GM06990 (cell line): ENCODE results near the gene PPP6R2.

ENCODE experiments used
- DNase-seq: peaks from one replicate; pipeline ENCODE4 v3.0.0-alpha.2; 2011; ENCODE audit not compliant: insufficient read length; ENCODE audit errors: extremely low read depth
- H3K27me3 ChIP-seq: replicated peaks from 2 replicates; pipeline ENCODE4 v1.6.0; 2011; ENCODE audit warnings: low read length; ENCODE audit not compliant: control insufficient read depth, insufficient read depth
- H3K36me3 ChIP-seq: 2 replicates; pipeline ENCODE4 v1.5.1; 2011; ENCODE audit warnings: low read length; ENCODE audit not compliant: control insufficient read depth, insufficient read depth
- H3K4me3 ChIP-seq: replicated peaks from 2 replicates; pipeline ENCODE4 v1.5.1; 2011; ENCODE audit warnings: low read depth, mild to moderate bottlenecking, control low read depth, low read length
- TF ChIP-seq, protein P1 (sequence below): IDR thresholded peaks from 2 replicates; pipeline ENCODE4 v1.5.1; 2011; ENCODE audit warnings: low read length, control low read depth, mild to moderate bottlenecking, inconsistent platforms; ENCODE audit not compliant: insufficient read depth, poor library complexity, severe bottlenecking

The PPP6R2 gene

DNA sequence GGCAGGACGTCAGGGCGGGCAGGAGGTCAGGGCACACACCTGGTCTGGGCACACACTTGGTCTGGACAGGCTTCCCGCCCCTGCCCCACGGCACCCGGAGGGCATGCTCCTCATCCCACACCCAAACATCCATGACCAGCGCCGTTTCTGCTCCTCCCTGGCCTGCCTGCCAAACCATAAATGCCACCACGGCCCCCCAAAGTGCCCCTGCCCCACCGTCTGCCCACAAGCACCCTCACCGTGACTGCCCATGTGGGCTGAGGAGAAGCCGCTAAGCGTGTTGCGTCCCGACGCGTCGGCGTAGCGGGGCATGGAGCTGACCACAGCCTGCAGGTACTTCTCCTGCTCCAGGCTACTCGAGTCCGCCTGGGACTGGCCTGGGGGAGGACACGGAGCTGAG is 115.9 kb downstream of the PPP6R2 start:
- DNase-seq = no peak
- TF ChIP-seq, protein P1, sequence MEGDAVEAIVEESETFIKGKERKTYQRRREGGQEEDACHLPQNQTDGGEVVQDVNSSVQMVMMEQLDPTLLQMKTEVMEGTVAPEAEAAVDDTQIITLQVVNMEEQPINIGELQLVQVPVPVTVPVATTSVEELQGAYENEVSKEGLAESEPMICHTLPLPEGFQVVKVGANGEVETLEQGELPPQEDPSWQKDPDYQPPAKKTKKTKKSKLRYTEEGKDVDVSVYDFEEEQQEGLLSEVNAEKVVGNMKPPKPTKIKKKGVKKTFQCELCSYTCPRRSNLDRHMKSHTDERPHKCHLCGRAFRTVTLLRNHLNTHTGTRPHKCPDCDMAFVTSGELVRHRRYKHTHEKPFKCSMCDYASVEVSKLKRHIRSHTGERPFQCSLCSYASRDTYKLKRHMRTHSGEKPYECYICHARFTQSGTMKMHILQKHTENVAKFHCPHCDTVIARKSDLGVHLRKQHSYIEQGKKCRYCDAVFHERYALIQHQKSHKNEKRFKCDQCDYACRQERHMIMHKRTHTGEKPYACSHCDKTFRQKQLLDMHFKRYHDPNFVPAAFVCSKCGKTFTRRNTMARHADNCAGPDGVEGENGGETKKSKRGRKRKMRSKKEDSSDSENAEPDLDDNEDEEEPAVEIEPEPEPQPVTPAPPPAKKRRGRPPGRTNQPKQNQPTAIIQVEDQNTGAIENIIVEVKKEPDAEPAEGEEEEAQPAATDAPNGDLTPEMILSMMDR = no peak
- H3K27me3 ChIP-seq = no peaks in the 10 kb centered on the region
- peaks cover 64% of the 10 kb centered on the region for H3K36me3 ChIP-seq
- no peak overlapping the region for H3K4me3 ChIP-seq

DNA sequence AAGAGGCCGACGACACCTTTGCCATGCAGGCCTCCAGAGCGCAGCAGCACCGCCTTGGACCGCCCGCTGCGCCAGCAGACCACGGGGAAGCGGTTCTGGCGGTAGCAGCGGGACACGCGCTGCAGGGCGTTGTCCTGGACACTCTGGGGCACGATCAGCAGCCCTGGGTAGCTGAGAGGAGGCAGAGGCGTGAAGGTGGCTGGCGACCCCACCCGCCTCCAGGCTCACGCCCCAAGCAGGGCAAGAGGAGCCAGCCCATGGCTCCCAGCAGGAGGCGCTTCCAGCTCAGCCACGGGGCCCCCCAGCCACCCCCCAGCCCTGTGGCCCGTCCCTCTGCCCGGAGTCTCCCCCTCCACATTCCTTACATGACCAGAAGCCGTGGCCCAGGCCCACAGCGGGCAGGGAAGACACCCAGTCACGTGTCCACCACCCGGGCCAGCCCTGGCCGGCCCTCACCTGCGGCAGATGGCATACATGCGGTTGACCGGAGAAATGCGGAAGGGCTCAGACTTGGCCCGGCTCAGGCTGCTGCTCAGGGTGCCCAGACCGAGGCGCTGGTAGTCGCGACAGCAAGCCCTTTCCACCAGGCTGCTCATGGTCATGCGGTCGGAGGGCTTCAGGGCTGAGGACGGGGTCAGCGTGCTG is 116.5 kb downstream of the PPP6R2 start:
- peaks cover 66% of the 10 kb centered on the region for H3K36me3 ChIP-seq
- TF ChIP-seq, protein P1 = peak; percentile 18
- no peaks in the 10 kb centered on the region for H3K27me3 ChIP-seq
- H3K4me3 ChIP-seq = no peak overlapping the region
- no peak for DNase-seq

DNA sequence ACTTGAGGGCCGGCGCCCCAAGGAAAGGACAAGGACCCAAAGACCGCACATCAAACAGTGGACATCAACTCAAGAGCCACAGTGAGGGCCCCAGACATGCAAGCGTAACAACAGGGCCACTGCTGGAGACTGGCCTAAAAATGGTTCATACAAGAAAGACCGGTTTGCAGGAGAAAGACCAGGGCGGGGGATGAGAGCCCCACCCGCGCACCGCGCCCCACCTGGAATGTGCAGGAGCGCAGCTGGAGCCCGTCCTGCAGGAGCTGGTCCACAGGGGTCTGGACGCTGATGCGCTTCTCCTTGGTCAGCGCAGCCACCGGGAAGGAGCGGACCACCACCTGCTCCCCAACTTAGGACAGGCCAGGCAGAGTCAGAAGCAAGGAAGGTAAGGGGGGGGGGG is 117.8 kb downstream of the PPP6R2 start:
- no peak for DNase-seq
- TF ChIP-seq, protein P1 = no peak
- Histone ChIP-seq H3K36me3 (peaks cover 68% of the 10 kb centered on the region), H3K4me3 (no peak overlapping the region), H3K27me3 (no peaks in the 10 kb centered on the region)

DNA sequence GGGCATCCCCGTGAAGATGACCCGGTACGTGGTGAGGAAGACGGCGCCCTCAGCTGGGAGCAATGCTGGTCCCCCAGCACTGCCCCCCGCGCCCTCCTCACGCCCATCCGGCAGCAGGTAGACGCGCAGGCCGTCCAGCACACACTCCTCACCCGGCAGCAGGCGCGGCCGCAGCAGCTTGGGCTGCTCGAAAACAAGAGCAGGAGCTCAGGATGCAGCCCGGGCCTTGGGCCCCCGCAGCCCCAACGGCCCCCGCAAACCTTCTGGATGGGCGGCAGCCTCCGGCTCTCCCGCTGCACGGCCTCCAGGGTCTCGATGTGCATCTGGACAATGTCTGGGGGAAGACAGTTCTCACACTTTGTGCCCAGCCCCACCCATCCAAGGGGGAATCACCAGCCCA is 118.4 kb downstream of the PPP6R2 start:
- Histone ChIP-seq H3K27me3 (no peaks in the 10 kb centered on the region), H3K4me3 (no peak overlapping the region), H3K36me3 (peaks cover 70% of the 10 kb centered on the region)
- no peak for DNase-seq
- TF ChIP-seq, protein P1 = no peak

DNA sequence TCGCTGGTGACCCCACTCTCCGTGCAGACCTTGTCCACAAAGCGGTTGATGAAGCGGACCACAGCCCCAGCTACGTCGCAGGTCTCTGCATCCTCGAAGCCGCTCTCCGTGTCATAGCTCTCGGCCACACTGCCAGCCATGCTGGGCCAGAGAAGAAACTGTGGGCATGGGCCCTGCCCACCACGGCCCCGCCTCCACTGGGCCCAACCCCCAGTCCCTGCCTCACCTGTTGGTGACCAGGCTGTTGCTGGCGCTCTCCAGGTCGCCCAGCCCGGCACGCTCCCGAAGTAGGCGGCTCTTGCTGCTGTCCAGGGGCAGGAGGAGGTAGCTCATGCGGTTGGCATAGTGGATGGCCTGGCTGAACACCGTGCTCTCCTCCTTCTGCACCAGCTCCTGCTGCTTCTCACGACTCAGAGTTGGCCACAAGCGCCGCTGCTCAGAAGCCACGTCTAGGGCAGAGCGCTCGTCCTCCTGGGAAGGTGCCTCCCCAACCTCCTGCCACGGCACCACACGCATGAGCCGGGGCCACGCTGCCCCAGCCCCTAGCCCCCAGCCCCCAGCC is 118.9 kb downstream of the PPP6R2 start:
- H3K27me3 ChIP-seq = no peaks in the 10 kb centered on the region
- TF ChIP-seq, protein P1 = no peak
- no peak overlapping the region for H3K4me3 ChIP-seq
- H3K36me3 ChIP-seq = peaks cover 71% of the 10 kb centered on the region
- no peak for DNase-seq
